HG03378 (cell line): ENCODE results near the gene HCFC1R1.
A peak's percentile ranks its signal among the peaks of the same experiment; 100 is the strongest.
"Not testable (repeated sequence)": the region's sequence is repeated elsewhere in the genome, so short reads cannot be mapped to it uniquely, and the experiment has no call there.

Source experiments
- ATAC-seq: cut with Tn5 transposase; IDR thresholded peaks from one replicate; pipeline ENCODE4 v1.9.1; 2021; ENCODE audit warnings: mild to moderate bottlenecking, moderate library complexity; ENCODE audit not compliant: unreplicated experiment

The HCFC1R1 gene

GRCh38 chr16:3023669-3024478 is at the start of gene HCFC1R1, which contains the start of gene THOC6:
Gene HCFC1R1, minus strand, starts transcription at chr16:3023942. Its CDS starts 1 bp downstream, at chr16:3023941.
Gene THOC6, plus strand, starts transcription at chr16:3024035. Its CDS starts 292 bp downstream, at chr16:3024327.
- peak; percentile 68 for ATAC-seq

GRCh38 chr16:3073448-3073847 is 49.7 kb upstream of the HCFC1R1 start:
- ATAC-seq, result no peak

- ATAC-seq, result not testable (repeated sequence)
Measured at GRCh38 chr16:3072576-3073263, 49.0 kb upstream of the HCFC1R1 start.

GRCh38 chr16:3072148-3072547 is 48.4 kb upstream of the HCFC1R1 start:
- not testable (repeated sequence) for ATAC-seq

GRCh38 chr16:3071655-3072054 is 47.9 kb upstream of the HCFC1R1 start:
- no peak for ATAC-seq

GRCh38 chr16:3070608-3071111 is 46.9 kb upstream of the HCFC1R1 start:
- ATAC-seq, result no peak

GRCh38 chr16:3069146-3069545 is 45.4 kb upstream of the HCFC1R1 start:
- ATAC-seq, result not testable (repeated sequence)

- ATAC-seq, result no peak
Measured at GRCh38 chr16:3068487-3068886, 44.7 kb upstream of the HCFC1R1 start.

- no peak for ATAC-seq
Measured at GRCh38 chr16:3066440-3066748, 42.7 kb upstream of the HCFC1R1 start.

- ATAC-seq, result no peak
Measured at GRCh38 chr16:3065742-3066439, 42.1 kb upstream of the HCFC1R1 start.

GRCh38 chr16:3065069-3065741 is 41.5 kb upstream of the HCFC1R1 start, which contains the start of gene IL32:
Gene IL32, plus strand, starts transcription at chr16:3065640. Its CDS starts 172 bp downstream, at chr16:3065812.
- no peak for ATAC-seq

GRCh38 chr16:3063625-3064386 is 40.1 kb upstream of the HCFC1R1 start:
- ATAC-seq, result no peak

- ATAC-seq, result no peak
Measured at GRCh38 chr16:3062553-3062952, 38.8 kb upstream of the HCFC1R1 start.

GRCh38 chr16:3060339-3061127 is 36.8 kb upstream of the HCFC1R1 start:
- ATAC-seq, result no peak

- no peak for ATAC-seq
Measured at GRCh38 chr16:3059723-3060242, 36.0 kb upstream of the HCFC1R1 start.

GRCh38 chr16:3059041-3059722 is 35.4 kb upstream of the HCFC1R1 start:
- ATAC-seq, result no peak

- no peak for ATAC-seq
Measured at GRCh38 chr16:3058139-3059030, 34.6 kb upstream of the HCFC1R1 start.
